SU-DHL-6 (cell line): ENCODE measurements around the gene PCDHB4.

Experiments
- H2AFZ ChIP-seq: fragments of 200-600 bp; sonication (generic); 2 replicates; pipeline ENCODE4 v1.6.1; 2014; ENCODE audit warnings: low read depth, mild to moderate bottlenecking, moderate library complexity, mixed read lengths, antibody characterized with exemption, low read length; ENCODE audit not compliant: severe bottlenecking
- H3F3A ChIP-seq: fragments of 200-600 bp; shearing (Covaris generic); 2 replicates; pipeline ENCODE4 v1.6.0; 2016; ENCODE audit warnings: antibody characterized with exemption, mild to moderate bottlenecking; ENCODE audit not compliant: insufficient read depth
- H3K27ac ChIP-seq: fragments of 200-600 bp; sonication (generic); 2 replicates; pipeline ENCODE4 v1.5.1; 2016; ENCODE audit warnings: low read depth, mild to moderate bottlenecking, low read length, moderate library complexity, mixed read lengths
- H3K27me3 ChIP-seq: fragments of 200-600 bp; sonication (generic), shearing (Covaris generic); 2 replicates; pipeline ENCODE4 v1.6.0; 2014; ENCODE audit warnings: mild to moderate bottlenecking, low read length
- H3K36me3 ChIP-seq: fragments of 200-600 bp; sonication (generic); 2 replicates; pipeline ENCODE4 v1.6.1; 2014; ENCODE audit warnings: mild to moderate bottlenecking, low read length, mixed read lengths
- H3K4me2 ChIP-seq: fragments of 300-600, 200-600 bp; shearing (Covaris generic), sonication (generic); 2 replicates; pipeline ENCODE4 v1.6.0; 2014; ENCODE audit warnings: low read length, low read depth, mild to moderate bottlenecking; ENCODE audit not compliant: poor library complexity, severe bottlenecking
- H3K4me3 ChIP-seq: fragments of 200-600 bp; sonication (generic); 2 replicates; pipeline ENCODE4 v1.5.1; 2014; ENCODE audit warnings: antibody characterized with exemption, low read length, mild to moderate bottlenecking, mixed read lengths; ENCODE audit not compliant: insufficient read depth, poor library complexity, severe bottlenecking
- H3K79me2 ChIP-seq: fragments of 200-600 bp; sonication (generic); 2 replicates; pipeline ENCODE4 v1.6.1; 2014; ENCODE audit warnings: mild to moderate bottlenecking, low read length, moderate library complexity; ENCODE audit not compliant: insufficient read depth
- H3K9ac ChIP-seq: fragments of 200-600 bp; sonication (generic); 2 replicates; pipeline ENCODE4 v1.7.0; 2014; ENCODE audit warnings: mild to moderate bottlenecking, low read length
- H3K9me2 ChIP-seq: fragments of 200-600 bp; sonication (generic); replicated peaks from 2 replicates; pipeline ENCODE4 v1.6.1; 2014; ENCODE audit warnings: low read length; ENCODE audit not compliant: insufficient read depth
- H3K9me3 ChIP-seq: fragments of 200-600 bp; sonication (generic); 2 replicates; pipeline ENCODE4 v1.6.1; 2014; ENCODE audit warnings: low read length, mixed read lengths; ENCODE audit not compliant: insufficient read depth
- H4K20me1 ChIP-seq: fragments of 200-600 bp; sonication (generic); 2 replicates; pipeline ENCODE4 v1.6.1; 2014; ENCODE audit warnings: low read depth, mild to moderate bottlenecking, antibody characterized with exemption, low read length, moderate library complexity, mixed read lengths
- EZH2phosphoT487 ChIP-seq: fragments of 200-600 bp; sonication (generic), shearing (Covaris generic); conservative IDR thresholded peaks from 2 replicates; pipeline ENCODE4 v1.6.1; 2018; ENCODE audit warnings: mild to moderate bottlenecking, antibody characterized with exemption, low read length, moderate library complexity, mixed read lengths
- TF ChIP-seq, protein P1 (sequence below): fragments of 200-600 bp; sonication (generic); IDR thresholded peaks from one replicate; pipeline ENCODE4 v1.5.1; 2017; ENCODE audit warnings: antibody characterized with exemption, mild to moderate bottlenecking, low read length, moderate library complexity; ENCODE audit not compliant: insufficient read depth, poor library complexity, severe bottlenecking

PCDHB4 gene

DNA sequence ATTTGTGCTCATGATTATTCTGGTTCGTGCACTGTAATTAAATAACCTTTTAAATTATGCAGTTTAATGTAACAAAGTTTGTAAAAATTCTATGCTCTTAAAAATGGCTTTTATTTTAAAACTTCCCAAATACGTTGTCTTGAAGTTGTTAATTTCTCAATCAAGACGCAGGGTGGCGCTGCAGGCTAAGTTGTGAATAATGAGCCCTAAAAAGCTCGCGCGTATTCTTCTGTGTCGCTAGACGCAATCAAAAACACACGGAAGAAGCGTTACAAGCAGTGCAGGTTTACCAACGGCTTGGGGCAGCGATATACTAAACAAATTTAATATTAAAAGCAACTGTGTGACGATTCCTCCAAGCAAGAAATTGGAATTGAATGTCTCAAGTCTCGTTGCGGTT, at the start of gene PCDHB4:
Gene PCDHB4, plus strand, starts transcription at position 256 of the 400 bp plus-strand sequence. CDS start 181 bp downstream, outside the sequence.
- Histone ChIP-seq H2AFZ (no peak within 1 kb of the TSS), H3K27ac (no peak within 1 kb of the TSS), H3K27me3 (no peaks in the 10 kb centered on the region), H4K20me1 (no peaks in the 10 kb centered on the region), H3K9ac (no peak within 1 kb of the TSS), H3K36me3 (no peaks in the 10 kb centered on the region), H3K9me2 (no peaks in the 10 kb centered on the region), H3F3A (no peaks in the 10 kb centered on the region), H3K79me2 (no peaks in the 10 kb centered on the region), H3K4me2 (no peak within 1 kb of the TSS), H3K4me3 (no peak within 1 kb of the TSS), H3K9me3 (0 out of 2 replicates have a peak, but pooled peaks cover 4% of the 10 kb centered on the region)
- TF ChIP-seq, protein P1, sequence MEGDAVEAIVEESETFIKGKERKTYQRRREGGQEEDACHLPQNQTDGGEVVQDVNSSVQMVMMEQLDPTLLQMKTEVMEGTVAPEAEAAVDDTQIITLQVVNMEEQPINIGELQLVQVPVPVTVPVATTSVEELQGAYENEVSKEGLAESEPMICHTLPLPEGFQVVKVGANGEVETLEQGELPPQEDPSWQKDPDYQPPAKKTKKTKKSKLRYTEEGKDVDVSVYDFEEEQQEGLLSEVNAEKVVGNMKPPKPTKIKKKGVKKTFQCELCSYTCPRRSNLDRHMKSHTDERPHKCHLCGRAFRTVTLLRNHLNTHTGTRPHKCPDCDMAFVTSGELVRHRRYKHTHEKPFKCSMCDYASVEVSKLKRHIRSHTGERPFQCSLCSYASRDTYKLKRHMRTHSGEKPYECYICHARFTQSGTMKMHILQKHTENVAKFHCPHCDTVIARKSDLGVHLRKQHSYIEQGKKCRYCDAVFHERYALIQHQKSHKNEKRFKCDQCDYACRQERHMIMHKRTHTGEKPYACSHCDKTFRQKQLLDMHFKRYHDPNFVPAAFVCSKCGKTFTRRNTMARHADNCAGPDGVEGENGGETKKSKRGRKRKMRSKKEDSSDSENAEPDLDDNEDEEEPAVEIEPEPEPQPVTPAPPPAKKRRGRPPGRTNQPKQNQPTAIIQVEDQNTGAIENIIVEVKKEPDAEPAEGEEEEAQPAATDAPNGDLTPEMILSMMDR: no peak
- no peak for TF ChIP-seq EZH2phosphoT487

DNA sequence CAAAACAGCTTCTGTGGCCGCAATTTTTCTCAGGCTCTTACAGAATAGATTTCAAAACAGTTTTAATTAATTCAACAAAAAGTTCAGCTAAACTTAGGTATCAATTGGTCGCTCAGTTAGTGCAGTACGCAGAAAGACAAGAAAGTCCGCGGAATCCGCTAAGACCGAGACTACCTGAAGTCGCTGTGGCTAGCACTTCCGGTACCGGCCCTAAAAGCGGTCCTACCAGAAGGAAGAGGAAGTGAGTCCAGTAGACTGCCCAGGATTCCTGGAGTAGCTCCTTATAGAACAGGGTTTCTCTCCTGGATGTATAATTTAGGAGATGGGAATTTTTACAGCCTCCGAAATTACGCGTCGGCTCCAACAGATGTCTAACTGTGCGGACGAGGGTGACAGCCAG, 43.8 kb upstream of the PCDHB4 start:
- Histone ChIP-seq H3K4me3 (no peak overlapping the region), H3K27ac (no peak overlapping the region), H3K36me3 (no peaks in the 10 kb centered on the region), H3K4me2 (no peak overlapping the region), H2AFZ (no peak overlapping the region), H3K27me3 (no peaks in the 10 kb centered on the region), H4K20me1 (no peaks in the 10 kb centered on the region), H3F3A (no peaks in the 10 kb centered on the region), H3K9ac (no peak overlapping the region), H3K9me2 (no peaks in the 10 kb centered on the region), H3K9me3 (no peaks in the 10 kb centered on the region), H3K79me2 (no peaks in the 10 kb centered on the region)
- no peak for TF ChIP-seq EZH2phosphoT487
- TF ChIP-seq, protein P1: no peak

- no peaks in the 10 kb centered on the region for H3K9me2 ChIP-seq
- H3K27me3 ChIP-seq: no peaks in the 10 kb centered on the region
- H2AFZ ChIP-seq: no peak overlapping the region
- TF ChIP-seq EZH2phosphoT487: no peak
- TF ChIP-seq, protein P1: no peak
- no peak overlapping the region for H3K4me3 ChIP-seq
- no peaks in the 10 kb centered on the region for H4K20me1 ChIP-seq
- H3K79me2 ChIP-seq: no peaks in the 10 kb centered on the region
- no peak overlapping the region for H3K9ac ChIP-seq
- H3K36me3 ChIP-seq: no peaks in the 10 kb centered on the region
- H3K9me3 ChIP-seq: no peaks in the 10 kb centered on the region
- H3F3A ChIP-seq: no peaks in the 10 kb centered on the region
- no peak overlapping the region for H3K27ac ChIP-seq
- H3K4me2 ChIP-seq: no peak overlapping the region
These were observed 39.4 kb upstream of the PCDHB4 start for GRCh38 chr5:141082228-141082627.
